ELR (cell line): ENCODE results near the gene ARNT2.

ENCODE experiments used
- DNase-seq: peaks from one replicate; pipeline ENCODE4 v3.0.0-alpha.2; 2015; ENCODE audit warnings: low read depth

The ARNT2 gene

GRCh38 chr15:80442728-80443403, 38.7 kb downstream of the ARNT2 start:
- DNase-seq: no peak

- DNase-seq: no peak
Measured at GRCh38 chr15:80444680-80445251, 40.6 kb downstream of the ARNT2 start.

DNA sequence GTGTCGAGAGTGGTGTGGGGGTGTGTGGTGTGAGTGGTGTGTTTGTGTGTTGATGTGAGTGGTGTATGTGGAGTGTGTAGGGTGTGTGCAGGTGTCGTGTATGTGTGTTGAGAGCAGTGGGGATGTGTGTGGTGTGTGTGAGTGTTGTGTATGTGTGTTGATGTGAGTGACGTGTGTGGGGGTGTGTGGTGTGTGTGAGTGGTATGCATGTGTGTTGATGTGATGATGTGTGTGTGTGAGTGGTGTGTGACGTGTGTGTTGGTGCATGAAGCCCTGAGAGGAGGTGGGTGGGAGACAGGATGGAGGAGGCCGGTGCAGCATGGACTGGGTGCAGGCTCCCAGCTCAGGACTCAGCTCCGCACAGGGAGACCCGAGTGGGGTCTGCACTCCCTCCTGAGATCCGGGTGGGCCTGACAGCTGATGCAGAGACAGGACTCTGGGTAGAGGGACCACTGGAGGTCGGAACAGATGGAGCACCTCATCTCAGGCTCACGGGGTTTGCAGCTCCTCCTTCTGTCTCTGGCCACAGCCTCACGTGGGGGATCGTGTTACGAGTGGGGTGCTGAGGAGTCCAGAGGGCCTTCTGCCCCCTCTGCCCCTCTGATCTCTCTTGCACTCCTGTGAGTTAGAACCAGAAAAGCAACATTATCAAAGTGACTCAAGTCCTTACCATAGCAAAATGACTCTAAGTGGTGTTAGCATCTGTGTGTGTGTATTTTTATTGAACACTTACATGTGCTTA, 41.3 kb downstream of the ARNT2 start:
- no peak for DNase-seq

- DNase-seq: no peak
Measured at GRCh38 chr15:80447077-80447476, 42.9 kb downstream of the ARNT2 start.

DNA sequence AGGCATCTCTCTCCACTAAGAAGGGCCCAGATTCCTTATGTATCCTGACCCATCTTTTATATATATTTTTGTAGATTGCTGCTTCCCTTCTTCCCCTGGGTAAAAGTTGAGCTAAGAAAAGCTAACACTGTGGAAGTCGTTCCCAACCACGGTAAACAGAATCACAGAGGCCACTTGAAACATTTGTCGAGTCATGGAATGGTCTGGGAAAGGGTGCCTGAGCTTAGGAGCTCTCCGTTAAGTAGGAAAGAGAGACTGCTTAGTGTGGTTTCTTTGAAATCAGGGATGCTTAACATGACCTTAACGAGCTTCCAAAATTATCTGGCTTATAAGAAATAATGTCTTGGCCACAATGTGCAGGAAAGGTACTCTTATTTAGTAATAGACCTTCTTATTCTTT, 45.6 kb downstream of the ARNT2 start:
- no peak for DNase-seq

DNA sequence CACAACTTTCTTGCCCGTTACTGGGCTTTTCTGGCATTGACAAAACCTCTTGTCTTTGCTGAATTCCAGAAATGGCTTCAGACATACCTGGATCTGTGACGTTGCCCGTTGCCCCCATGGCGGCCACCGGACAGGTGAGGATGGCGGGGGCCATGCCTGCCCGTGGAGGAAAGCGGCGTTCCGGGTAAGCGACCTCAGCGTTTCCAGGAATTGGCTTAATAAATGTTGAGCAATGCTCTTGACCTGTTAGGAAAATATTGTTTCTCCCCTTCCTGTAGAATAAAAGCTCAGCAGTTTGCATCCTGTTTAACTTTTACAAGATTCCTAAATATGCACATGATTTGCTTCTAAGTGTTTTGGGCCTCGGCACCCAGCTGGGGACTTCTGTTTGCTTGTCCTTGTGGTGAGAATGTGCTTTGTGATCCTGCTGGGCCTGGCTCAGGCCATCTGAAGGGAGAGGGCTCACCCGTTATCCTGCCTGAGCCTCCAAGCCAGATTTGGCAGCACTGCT, 46.7 kb downstream of the ARNT2 start:
- no peak for DNase-seq

DNA sequence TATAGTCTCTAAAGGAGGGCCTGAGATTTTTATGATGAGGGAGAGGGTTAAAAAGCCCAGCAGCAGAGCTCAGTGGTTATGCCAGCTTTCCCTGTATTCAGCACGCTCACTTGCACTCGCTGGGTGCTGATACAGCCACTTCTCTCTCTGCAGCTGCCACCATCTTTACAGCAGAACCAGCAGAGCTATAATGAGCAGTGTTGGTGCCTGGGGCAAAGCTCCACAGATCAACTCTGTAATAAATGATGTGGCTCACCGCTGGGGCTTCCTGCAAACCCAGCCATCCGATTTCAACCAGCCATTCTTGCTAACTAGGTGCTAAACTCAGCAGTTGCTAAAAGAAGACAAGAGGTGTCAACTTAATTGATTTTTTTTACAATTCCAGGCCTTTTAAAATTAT, 48.0 kb downstream of the ARNT2 start:
- no peak for DNase-seq

DNA sequence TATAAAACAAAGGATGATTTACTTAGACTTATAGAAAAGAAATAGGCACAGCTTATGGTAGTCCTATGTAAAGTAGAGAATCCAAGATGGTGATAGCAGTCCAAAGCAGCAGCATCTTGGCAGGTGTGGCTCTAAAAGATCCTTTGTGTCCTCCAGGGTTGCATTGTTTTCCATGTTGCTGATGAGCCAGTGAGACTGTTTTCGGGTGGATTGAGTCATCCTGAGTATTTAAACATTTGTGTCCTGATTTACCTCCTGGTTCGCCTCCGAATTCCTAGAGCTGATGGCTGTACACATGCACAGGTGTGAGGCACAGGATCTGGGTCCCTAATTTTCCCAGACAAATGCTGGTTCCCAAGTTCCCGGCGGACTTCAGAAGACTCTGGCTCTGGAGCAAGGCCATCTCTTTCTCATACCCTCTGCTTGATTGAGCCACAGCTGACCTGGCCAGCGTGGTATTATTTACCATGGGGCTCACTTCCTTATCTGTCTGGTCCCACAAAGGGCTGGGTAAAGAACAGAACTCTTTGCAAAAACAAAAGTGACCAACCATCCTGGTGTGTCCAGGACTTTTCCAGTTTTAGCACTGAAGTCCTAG, 51.0 kb downstream of the ARNT2 start:
- DNase-seq: peak; percentile 34

GRCh38 chr15:80455668-80456442, 51.7 kb downstream of the ARNT2 start:
- DNase-seq: peak; percentile 88

DNA sequence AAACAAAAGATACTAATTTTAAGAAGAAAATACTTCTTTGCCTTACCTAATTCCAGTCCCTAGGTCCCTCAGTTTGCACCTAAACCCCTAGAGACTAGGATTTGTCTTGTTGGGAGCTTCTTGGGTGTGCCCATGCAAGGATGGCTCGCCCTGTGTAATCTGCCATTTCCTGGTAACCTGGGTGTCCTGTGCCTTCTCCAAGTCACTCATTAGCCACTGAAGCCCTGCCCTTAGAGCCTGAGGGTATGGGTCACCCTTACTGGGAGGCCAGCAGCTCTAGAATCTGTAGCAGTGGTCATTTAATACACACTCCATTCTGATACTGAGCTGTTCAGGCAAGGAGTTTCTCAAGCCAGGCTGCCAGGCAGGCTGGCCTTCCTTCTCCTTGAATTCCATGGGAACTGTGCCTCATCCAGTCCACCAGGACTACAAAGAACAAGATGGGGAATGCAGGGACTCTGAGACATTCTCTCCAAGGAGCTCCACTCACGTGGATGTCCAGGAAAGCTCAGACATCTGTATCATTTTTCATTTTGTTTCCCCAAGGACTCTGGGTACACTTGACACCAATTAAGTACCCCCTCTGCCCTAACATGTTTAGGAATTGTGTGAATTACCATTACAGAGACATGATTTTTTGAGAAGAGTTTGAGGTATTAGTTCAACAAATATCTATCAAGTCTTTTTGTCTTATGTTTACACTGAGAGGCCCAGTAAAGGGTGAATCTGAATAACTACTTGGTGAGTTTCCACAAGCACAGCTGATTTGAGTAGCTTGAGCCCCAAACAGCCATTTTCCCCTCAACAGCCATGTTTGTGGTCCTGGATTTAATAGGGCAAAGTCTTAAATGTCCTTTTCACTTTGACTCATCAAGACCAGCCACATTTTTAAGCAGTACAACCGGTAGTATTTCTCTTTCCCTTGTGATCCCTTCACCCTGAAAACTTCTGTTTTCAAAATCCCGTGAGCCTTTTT, 52.6 kb downstream of the ARNT2 start:
- DNase-seq: peak; percentile 27

- DNase-seq: no peak
Measured at GRCh38 chr15:80457896-80458295, 53.7 kb downstream of the ARNT2 start.

DNA sequence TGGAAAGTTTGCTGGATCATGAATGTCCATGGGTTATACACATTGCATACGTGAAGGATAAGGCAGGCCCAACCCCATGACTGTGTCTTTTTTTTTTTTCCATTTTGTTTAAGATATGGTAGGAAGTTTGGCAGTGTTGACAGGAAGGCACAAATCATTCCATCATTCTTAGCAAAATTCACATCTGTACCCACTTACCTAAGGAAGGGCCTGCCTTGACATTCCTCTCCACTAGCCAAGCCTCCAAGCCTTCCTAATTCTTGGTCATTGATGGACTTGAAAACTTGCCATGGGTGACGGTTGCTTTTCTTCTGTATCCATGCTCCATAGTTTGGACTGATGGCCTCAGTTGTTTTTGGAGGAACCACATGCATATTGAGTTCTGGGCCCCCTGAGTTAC, 54.4 kb downstream of the ARNT2 start:
- DNase-seq: no peak

DNA sequence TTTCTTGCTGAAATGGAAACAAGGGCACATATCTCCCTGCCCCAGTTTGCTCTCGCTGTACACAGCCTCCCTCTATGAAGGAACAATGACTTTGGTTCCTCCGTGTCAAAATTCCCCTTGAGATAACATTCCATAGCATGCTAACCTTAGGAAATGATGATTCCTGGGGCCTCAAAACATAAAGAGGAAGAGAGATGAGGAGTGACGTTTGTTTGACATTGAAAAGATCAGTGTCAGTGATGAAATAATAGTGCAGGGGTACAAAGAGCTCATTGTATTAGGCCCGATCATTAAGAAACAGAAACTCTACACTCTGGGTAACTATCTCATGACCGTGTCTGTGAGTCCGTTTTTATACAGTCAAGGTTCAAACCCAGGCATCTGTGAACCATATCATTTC, 55.2 kb downstream of the ARNT2 start:
- no peak for DNase-seq

GRCh38 chr15:80459818-80460217, 55.6 kb downstream of the ARNT2 start:
- DNase-seq: no peak

GRCh38 chr15:80461356-80462095, 57.3 kb downstream of the ARNT2 start:
- DNase-seq: no peak

GRCh38 chr15:80462111-80462510, 57.9 kb downstream of the ARNT2 start:
- DNase-seq: no peak

DNA sequence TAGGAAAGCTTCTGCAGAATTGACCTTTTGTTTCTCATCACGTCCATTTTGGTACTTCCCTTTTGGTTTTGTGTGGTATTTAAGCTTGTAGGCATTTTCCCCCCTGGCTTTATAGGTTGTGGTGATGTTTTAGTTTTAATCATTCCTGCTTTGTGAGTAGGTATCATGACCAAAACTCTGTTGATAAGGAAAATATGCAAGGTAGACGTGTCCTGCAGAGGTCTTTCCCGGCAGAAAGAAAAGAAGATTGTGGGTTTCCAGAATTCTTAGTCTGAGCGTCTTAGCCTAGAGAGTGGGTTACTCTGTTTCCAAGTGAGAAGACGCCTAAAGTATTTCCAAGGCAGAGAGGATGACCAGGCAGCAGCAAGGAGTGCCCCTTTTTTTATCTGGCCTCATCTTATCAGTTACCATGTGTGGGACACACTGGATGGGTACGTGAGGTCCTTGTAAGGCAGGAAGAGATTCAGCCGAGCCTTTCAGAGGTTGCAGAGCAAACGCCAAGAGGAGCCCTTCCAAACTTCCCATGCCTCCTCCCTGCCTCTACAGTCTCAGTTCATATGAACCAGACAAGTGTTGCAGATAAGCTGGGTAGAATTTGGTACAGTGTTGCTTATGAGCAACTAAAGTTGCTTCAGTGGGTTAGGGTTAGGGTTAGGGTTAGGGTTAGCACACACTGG, 58.8 kb downstream of the ARNT2 start:
- no peak for DNase-seq

DNA sequence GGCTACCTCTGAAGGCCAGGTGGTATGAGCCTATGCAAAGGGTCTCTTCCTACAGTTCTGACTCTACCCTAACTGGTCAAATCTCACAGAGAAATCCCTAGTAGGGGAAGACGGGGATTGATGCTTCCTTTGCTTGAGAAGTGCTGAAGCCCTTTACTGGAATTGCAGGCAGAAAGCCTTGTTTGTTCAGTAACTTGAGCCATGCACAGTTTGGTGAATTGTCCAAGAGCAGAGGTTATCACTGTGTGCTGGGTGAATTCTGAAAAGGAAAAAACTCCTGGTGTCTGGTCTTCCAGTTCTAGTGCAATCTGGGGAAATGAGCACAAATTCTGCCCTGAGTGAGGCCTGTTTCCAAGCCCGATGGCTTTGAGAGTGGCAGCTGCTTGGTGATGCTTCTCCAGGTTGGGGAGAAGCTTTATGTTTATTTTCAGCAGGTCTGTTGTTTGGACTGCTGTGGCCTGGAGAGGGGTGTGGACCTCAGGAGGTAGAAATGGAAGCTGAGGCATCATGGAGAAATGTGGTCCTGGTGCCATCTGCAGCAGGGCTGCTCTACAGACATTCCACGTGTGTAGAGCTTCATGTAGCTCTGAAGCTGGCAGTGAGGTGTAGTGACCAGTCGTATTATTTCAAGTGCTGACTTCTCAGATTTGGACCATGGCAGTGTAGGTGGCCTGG, 60.9 kb downstream of the ARNT2 start:
- no peak for DNase-seq

GRCh38 chr15:80465626-80466005, 61.4 kb downstream of the ARNT2 start:
- no peak for DNase-seq
